ENCODE measurements around the gene LRRN3. TPM values are rescaled to one million over a fixed set of nuclear protein-coding genes. Genes with fewer than 3 reads are reported as not detected.

Gene LRRN3
- total and polyA plus RNA-seq, 2 of the 4 experiments (the other 2 are of a cell fraction) = 6.9 to 15.2 TPM

DNA sequence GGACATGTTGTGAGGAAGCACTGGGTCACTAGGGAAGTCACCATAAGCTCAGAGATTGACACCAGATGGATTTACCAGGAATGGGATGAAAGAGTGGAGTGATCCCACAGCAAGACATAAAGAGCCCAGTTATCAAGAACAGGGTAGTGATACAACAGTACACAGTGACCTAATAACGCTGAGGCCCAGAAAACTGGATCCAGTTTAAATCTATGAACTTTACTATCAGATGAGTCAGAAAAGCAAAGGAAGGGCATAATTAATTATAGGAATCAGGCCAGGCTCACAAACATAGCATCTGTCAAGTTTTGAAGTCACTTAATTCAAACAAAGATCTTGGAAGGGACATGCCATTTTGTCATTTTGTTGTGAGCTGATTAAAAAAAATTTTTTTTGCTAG lies 73.5 kb downstream of the LRRN3 start:
- no peak overlapping the region for H3K27ac ChIP-seq (ENCODE audit: insufficient read depth, low read length)
- no peaks in the 10 kb centered on the region for H3K9me1 ChIP-seq (ENCODE audit: insufficient read depth, low read length)
- no peak overlapping the region for H4K5ac ChIP-seq (ENCODE audit: low read depth, low read length)
- H3K18ac ChIP-seq (ENCODE audit: low read depth, low read length) = no peak overlapping the region
- dilution Hi-C loops (cut with HindIII; ENCODE audit: low sequenced_read_pairs, unreplicated experiment) = no loop called here
- H2AK9ac ChIP-seq (replicated peaks; ENCODE audit: low read depth, low read length, poor library complexity) = no peak overlapping the region
- CTCF ChIA-PET = interaction anchor here (1.7 kb wide), 1 partner anchor 13 kb away, joined by 4 read pairs; no protein-coding TSS in a partner anchor
- H3K27me3 ChIP-seq (ENCODE audit: control insufficient read depth, insufficient read depth, low read length) = no peaks in the 10 kb centered on the region
- no peak overlapping the region for H4K91ac ChIP-seq (ENCODE audit: insufficient read depth, low read depth, low read length)
- intact Hi-C loops (cut with micrococcal nuclease) = no loop called here
- H2BK20ac ChIP-seq (ENCODE audit: low read depth, low read length) = no peak overlapping the region
- no peaks in the 10 kb centered on the region for H4K20me1 ChIP-seq (ENCODE audit: insufficient read depth, low read length)
- no peak overlapping the region for H2AK5ac ChIP-seq (ENCODE audit: low read depth, low read length)
- no peaks in the 10 kb centered on the region for H3K9me3 ChIP-seq (ENCODE audit: control insufficient read depth, insufficient read depth, low read length)
- no TSS peak for BruUV-seq (replicated peaks)
- 0 out of 2 replicates have a peak overlapping the region, but pooled peaks have one; percentile 0 for H2BK120ac ChIP-seq (ENCODE audit: low read depth, low read length)
- H3K79me1 ChIP-seq (ENCODE audit: low read depth in 1 of 2, low read length in 2 of 2) = no peaks in the 10 kb centered on the region
- no peak overlapping the region for H3K14ac ChIP-seq (replicated peaks; ENCODE audit: low read depth, low read length)
- no peak overlapping the region for H4K8ac ChIP-seq (ENCODE audit: low read depth in 2 of 2, low read length in 2 of 2)
- no peaks in the 10 kb centered on the region for H3K4me1 ChIP-seq (ENCODE audit: control insufficient read depth, insufficient read depth, low read length)
- no peak overlapping the region for H2BK5ac ChIP-seq (ENCODE audit: low read depth, low read length, poor library complexity, severe bottlenecking)
- H3K4me2 ChIP-seq (ENCODE audit: low read depth, low read length) = no peak overlapping the region
- TF ChIP-seq RCOR1 (IDR thresholded peaks at IDR 0.05; ENCODE audit: insufficient replicate concordance, low read length) = no peak
- TF ChIP-seq, protein P1, sequence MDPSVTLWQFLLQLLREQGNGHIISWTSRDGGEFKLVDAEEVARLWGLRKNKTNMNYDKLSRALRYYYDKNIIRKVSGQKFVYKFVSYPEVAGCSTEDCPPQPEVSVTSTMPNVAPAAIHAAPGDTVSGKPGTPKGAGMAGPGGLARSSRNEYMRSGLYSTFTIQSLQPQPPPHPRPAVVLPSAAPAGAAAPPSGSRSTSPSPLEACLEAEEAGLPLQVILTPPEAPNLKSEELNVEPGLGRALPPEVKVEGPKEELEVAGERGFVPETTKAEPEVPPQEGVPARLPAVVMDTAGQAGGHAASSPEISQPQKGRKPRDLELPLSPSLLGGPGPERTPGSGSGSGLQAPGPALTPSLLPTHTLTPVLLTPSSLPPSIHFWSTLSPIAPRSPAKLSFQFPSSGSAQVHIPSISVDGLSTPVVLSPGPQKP (IDR thresholded peaks at IDR 0.05; ENCODE audit: borderline replicate concordance, low read depth, low read length) = no peak
- no peak for TF ChIP-seq POLR2A (IDR thresholded peaks at IDR 0.05; ENCODE audit: low read depth, low read length)
- no peak overlapping the region for H3K9ac ChIP-seq (ENCODE audit: low read depth, low read length)
- H3K36me3 ChIP-seq (ENCODE audit: control insufficient read depth, insufficient read depth, low read length) = no peaks in the 10 kb centered on the region
- ATAC-seq (ENCODE audit: low read depth) (no peak), DNase-seq (no peak)
- H3K4ac ChIP-seq (ENCODE audit: low read depth, low read length) = no peak overlapping the region
- POLR2A ChIA-PET (ENCODE audit: unreplicated experiment) = interaction anchor here (0.7 kb wide), 1 partner anchor 381 kb away, joined by 3 read pairs; no protein-coding TSS in a partner anchor
- in situ Hi-C loops (cut with MboI; ENCODE audit: low sequenced_read_pairs) = no loop called here
- WGBS, 2 experiments (ENCODE audit: extremely low coverage in 2 of 2, insufficient read length in 1 of 2) = no CpG with 5 or more reads among the region's 1 CpG
- H2BK15ac ChIP-seq (ENCODE audit: low read depth, low read length) = no peak overlapping the region
- no peak overlapping the region for H2AFZ ChIP-seq (replicated peaks; ENCODE audit: low read length, poor library complexity)
- H3K23ac ChIP-seq (ENCODE audit: low read depth, low read length) = no peak overlapping the region
- no peak overlapping the region for H3K56ac ChIP-seq (ENCODE audit: extremely low read depth, insufficient read depth, low read length)
- H3K4me3 ChIP-seq (ENCODE audit: insufficient read depth, low read depth, low read length) = no peak overlapping the region
